Stimulated activated CD4-positive, alpha-beta T cell treated with anti-CD3 and anti-CD28 coated beads, Interleukin-2, amount 100 ng/mL, for 4 hours (primary cell): ENCODE data around the gene PI4K2A.

Experiments used
- DNase-seq: peaks from one replicate; pipeline ENCODE4 v3.0.0-alpha.2; 2020; ENCODE audit warnings: low read depth

Gene PI4K2A

DNA sequence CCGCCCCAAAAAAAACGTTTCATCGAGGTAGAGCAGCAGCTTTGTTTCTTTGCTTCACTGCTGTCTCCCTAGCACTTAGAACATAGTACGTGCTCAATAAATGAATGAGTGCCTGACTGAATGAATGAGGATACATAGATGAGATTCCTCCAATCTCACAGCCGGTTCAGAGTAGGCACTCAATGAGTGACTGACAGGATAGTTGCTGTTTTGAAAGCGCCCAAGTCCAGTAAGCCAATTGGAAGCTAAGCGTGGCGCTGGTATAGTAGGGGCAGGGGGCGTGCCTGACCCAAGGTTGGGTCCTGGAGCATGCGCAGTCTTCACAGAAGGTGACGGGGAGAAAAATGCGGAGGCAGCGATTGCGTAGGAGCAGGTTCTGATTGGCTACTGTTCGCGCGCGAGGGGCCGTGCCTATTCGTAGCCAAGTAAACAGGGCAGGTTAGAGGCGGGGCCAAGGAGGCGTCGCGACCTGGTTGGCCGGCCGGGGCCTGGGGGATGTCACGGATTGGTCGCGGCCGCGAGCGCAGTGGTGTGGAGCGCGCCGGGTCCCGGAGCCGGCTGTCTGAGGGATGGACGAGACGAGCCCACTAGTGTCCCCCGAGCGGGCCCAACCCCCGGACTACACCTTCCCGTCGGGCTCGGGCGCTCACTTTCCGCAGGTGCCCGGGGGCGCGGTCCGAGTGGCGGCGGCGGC is at the start of gene PI4K2A:
TSS of gene PI4K2A (plus strand) at position 498 of the 694 bp plus-strand sequence. CDS start at position 570, 72 bp downstream.
- peak; percentile 99 for DNase-seq

DNA sequence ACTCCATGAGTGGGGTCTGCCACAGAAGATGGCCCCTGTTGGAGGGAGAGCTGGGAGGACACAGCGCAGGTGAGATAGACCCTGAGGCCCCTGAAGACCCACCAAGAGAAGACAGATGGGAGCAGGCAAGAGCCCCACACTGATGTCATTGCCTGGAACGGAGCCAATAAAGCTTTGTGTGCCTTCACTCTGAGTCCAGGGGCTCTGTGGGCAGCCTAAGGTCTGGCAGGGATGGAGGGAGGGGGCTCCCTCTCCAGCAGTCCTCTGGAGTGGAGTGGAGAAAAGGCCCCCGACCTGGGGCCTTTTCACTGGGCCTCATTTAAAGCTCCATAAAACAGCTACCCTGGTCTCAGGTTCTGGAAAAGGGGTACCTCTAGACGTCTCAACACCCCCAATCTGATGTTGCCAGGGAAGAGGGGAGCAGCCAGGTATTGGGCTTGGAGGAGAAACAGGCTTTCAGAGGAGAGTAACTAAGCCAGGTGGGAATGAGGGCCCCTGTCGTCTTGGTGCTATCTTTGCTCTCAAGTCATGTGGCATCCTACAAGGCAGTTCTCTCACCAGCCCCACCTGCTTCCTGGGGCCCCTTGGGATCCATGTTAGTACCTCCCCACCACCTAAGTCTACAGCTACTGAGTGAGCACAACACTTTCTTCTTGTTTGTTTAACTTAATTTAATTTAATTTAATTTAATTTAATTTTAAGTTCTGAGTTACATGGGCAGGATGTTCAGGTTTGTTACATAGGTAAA is 49.5 kb upstream of the PI4K2A start:
- no peak for DNase-seq

- no peak for DNase-seq
Observed at GRCh38 chr10:97593421-97593820, 47.0 kb upstream of the PI4K2A start.

DNA sequence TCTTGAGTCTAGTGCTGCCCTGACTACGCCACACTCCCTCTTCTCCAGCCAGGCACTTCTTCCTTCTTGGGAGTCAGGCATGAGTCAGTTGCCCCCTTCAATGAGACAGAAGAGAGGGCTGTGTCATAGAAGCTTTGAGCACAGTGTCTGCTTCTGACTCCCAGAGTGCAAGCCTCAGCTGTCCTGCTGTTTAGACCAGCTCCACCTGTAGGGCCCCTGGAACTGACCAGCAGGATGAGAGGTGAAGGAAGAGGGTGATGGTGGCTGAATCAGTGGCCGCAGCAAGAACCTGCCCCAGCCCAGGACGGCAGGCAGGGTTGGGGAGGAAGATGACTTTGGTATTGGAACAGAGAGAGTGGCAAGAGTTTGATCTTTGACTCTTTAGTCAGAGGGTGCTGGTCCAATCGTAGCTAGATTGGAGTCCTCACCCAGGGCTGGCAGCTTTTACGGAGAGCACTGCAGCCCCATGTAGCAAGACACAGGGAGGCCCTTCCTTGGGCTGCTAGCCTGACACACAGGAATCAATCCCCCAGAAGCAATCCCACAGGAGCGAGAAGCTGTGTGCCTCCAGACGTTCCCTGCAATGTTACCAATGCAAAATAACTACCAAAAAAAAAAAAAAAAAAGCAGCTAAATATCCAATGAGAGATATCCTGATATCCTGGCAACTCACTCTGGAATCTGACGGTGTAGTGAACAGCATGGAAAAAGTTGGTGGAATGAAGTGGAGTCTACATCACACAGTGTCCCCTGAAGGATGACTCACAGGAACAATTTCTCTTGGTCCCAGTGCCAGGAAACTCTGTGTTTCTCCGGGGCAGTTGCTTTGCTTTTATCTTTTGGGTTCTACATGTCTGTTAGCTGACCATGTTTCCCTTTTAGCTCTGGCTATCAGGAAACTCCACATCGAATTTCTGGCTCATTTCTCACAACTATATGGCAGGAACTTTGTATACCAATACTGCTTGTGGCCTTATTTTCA is 44.1 kb upstream of the PI4K2A start:
- DNase-seq: no peak

- DNase-seq: no peak
Observed at GRCh38 chr10:97597778-97598177, 42.7 kb upstream of the PI4K2A start.

GRCh38 chr10:97598407-97599271 is 41.8 kb upstream of the PI4K2A start:
- no peak for DNase-seq

DNA sequence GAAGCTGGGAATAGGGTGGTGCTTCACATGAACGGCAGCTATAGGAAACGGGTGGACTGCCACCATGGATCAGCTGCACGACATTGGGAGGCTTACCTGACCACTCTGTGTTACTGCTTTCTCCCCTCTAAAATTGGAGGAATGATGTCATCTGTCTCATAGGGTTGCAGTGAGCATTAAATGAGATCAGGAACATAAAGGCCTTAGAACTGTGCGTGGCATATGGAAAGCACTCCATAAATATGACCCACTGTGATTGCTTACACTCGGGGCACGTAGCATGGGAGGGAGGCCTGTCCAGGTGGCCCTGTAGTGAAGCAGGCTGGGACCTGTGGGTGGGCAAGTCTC is 41.2 kb upstream of the PI4K2A start:
- DNase-seq: no peak

- no peak for DNase-seq
Observed at GRCh38 chr10:97600616-97601015, 39.9 kb upstream of the PI4K2A start.

GRCh38 chr10:97601268-97602215 is 38.9 kb upstream of the PI4K2A start:
- DNase-seq: no peak

DNA sequence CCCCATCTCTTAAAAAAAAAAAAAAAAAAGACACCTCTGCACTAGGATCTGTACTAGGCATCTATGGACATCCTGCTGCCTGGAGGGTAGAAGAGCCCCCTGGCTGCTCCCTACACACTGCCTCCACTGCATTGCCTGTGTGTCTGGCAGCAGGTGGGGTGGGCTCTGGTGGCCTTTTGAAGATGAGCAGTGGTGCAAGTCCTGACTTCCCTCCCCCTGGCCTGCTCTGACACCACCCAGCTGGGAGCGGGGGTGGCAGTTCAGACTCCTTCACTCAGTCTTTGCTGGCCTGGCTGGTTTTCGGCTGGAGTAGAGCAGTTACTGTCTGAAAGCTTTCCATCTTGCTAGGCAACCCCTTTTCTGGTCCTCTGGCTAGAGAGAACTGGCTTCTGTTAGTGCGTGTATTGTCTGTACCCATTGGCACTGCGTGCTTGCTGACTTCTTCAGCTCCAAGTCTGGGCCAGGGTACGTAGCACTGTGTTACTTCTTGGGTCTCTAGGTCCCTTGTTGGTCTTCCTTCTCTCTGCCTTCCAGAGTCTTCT is 33.3 kb upstream of the PI4K2A start:
- no peak for DNase-seq

- DNase-seq: no peak
Observed at GRCh38 chr10:97608991-97609561, 31.4 kb upstream of the PI4K2A start.

DNA sequence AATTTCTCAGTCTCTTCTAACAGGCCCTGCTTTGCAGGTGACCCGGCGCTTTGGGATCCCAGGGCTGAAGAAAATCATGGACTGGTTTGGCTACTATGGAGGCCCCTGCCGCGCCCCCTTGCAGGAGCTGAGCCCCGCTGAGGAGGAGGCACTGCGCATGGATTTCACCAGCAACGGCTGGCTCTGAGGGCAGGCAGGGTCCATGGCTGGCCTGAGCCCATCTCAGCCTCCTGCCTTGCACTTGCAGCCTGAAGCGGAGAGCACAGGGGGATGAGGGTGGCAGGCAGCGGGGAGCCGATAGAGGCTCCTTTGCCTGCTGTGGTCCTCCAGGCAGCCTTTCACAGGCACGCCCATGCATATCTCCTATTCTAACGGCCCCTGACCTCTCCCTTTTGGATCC is 29.0 kb upstream of the PI4K2A start:
- DNase-seq: no peak

DNA sequence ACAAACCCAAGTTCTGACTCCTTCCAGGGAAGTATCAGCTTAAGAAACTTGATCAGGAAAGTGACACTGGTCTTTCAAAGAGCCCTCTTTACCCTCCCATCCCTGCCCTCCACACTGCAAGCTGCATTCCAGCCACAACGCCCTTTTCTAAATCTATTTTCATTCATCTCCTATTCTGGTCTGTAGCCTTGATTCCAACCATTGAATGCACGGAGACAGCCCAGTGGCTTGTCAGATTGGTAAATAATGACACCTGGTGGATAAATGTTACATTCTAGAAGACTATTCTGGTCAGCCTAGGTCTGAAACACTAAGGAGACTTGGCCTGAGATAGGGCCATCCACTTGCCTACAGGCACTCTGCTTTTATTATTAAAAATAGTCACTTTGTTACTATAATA is 28.1 kb upstream of the PI4K2A start:
- DNase-seq: no peak

DNA sequence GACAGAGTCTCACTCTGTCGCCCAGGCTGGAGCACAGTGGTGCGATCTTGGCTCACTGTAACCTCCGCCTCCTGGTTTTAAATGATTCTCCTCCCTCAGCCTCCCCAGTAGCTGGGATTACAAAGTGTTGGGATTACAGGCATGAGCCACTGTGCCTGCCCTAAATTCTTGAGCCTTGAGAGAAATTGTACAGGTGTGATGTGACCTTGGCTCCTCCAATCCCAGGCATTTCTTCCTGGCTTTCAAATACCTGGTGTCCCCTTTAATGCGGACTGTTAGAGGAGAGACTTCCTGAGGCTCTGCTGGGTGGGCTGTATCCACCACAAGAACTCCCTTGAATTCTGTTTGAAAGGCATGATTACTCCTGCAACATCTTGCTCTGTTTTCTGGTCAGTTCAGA is 22.2 kb upstream of the PI4K2A start:
- DNase-seq: no peak

DNA sequence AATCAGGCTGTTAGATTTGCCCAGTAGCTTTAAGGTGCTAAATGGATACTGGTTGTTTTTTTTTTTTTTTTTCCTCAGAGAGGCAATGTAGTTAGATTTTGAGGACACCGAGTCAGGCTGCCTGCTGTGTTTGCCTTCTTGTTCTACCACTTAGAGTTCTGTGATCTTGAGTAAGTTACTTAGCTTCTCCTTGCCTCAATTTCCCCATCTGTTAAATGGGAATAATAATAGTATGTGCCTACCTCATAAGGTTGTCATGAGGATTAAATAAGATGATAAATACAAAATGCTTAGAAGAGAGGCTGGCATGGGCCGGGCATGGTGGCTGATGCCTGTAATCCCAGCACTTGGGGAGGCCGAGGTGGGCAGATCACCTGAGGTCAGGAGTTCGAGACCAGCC is 21.7 kb upstream of the PI4K2A start:
- DNase-seq: no peak

DNA sequence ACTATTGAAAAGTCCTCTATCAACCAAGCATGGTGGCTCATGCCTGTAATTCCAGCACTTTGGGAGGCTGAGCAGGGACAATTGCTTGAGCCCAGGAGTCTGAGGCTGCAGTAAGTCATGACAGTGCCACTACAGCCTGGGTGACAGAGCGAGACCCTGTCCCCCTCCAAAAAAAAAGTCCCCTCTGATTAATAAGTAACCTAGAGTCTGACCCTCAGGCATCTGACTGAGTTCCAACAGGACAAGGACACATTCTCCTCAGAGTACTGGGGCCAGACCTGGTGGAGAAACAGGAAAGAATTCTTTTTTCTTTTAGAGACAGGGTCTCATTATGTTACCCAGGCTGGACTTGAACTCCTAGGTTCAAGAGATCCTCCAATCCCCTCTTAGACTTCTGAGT is 17.2 kb upstream of the PI4K2A start:
- DNase-seq: no peak

DNA sequence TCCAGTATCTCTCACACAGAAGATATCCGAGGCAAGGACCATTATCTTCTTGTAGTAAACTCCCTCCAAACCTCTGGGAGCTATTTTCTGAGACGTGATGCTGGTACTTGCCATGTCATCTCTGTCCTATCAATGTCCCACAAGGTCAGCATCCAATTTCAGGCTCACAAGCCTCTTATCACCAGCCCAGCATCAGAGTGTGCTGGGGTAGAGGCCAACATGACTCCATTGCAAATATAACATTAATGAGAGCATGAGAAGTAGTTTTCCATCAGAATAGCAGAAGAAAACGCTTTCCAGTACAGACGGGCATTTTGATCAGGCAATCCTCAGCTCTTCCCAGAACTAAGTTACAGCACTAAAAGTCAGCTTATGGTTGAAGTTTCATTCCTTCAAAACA is 12.7 kb upstream of the PI4K2A start:
- no peak for DNase-seq

- no peak for DNase-seq
Observed at GRCh38 chr10:97628228-97628627, 12.2 kb upstream of the PI4K2A start.

GRCh38 chr10:97629289-97629688 is 11.2 kb upstream of the PI4K2A start:
- no peak for DNase-seq

GRCh38 chr10:97631098-97631497 is 9.4 kb upstream of the PI4K2A start:
- DNase-seq: no peak
